ENCODE measurements around the gene EGFL8. TPM values are rescaled to one million over a fixed set of nuclear protein-coding genes. Genes with fewer than 3 reads are reported as not detected.

Gene EGFL8
- total and polyA plus RNA-seq, 9 of the 15 experiments (the other 6 are each of a cell fraction or from before 2014, with no cell fraction given) = 2.2 to 47.4 (median 14.2) TPM

DNA sequence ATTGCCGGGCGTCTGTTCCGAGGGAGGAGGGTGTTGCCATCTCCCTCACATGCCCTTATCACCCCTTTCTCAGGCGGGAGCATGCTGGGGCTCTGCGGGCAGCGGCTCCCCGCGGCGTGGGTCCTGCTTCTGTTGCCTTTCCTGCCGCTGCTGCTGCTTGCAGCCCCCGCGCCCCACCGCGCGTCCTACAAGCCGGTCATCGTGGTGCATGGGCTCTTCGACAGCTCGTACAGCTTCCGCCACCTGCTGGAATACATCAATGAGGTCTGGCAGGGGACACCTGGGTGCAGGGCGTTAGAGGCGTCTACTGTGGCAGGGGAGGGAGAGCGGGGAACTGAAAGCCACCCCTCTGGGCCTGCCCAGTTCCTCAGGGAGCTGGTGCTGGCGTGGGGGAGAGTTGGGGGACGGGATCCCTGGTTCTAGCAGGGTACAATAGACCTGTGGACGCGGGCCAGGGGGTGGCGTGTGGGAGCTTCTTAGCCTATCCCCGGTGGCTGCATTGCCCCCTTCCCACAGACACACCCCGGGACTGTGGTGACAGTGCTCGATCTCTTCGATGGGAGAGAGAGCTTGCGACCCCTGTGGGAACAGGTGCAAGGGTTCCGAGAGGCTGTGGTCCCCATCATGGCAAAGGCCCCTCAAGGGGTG is 9.8 kb upstream of the EGFL8 start (continued):
- no peak for TF ChIP-seq MTA1 (IDR thresholded peaks at IDR 0.05; ENCODE audit: borderline replicate concordance)
- peak; percentile 79 for TF ChIP-seq CBFA2T3 (IDR thresholded peaks at IDR 0.05)
- TF ChIP-seq ZNF239 (CRISPR knock-in tag; IDR thresholded peaks at IDR 0.05) = no peak
- peak; percentile 34; the same call in 1 of the 2 replicates for TF ChIP-seq MXI1 (IDR thresholded peaks at IDR 0.05; ENCODE audit: low read depth, low read length)
- no peak for TF ChIP-seq RFX1 (IDR thresholded peaks at IDR 0.05)
- TF ChIP-seq ARID2 (IDR thresholded peaks at IDR 0.05) = peak; percentile 87
- TF ChIP-seq, protein P1, sequence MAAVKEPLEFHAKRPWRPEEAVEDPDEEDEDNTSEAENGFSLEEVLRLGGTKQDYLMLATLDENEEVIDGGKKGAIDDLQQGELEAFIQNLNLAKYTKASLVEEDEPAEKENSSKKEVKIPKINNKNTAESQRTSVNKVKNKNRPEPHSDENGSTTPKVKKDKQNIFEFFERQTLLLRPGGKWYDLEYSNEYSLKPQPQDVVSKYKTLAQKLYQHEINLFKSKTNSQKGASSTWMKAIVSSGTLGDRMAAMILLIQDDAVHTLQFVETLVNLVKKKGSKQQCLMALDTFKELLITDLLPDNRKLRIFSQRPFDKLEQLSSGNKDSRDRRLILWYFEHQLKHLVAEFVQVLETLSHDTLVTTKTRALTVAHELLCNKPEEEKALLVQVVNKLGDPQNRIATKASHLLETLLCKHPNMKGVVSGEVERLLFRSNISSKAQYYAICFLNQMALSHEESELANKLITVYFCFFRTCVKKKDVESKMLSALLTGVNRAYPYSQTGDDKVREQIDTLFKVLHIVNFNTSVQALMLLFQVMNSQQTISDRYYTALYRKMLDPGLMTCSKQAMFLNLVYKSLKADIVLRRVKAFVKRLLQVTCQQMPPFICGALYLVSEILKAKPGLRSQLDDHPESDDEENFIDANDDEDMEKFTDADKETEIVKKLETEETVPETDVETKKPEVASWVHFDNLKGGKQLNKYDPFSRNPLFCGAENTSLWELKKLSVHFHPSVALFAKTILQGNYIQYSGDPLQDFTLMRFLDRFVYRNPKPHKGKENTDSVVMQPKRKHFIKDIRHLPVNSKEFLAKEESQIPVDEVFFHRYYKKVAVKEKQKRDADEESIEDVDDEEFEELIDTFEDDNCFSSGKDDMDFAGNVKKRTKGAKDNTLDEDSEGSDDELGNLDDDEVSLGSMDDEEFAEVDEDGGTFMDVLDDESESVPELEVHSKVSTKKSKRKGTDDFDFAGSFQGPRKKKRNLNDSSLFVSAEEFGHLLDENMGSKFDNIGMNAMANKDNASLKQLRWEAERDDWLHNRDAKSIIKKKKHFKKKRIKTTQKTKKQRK (IDR thresholded peaks at IDR 0.05; ENCODE audit: borderline replicate concordance, low read depth, low read length) = no peak
- TF ChIP-seq HDAC8 (tag; IDR thresholded peaks at IDR 0.05) = no peak
- TF ChIP-seq, protein P2, sequence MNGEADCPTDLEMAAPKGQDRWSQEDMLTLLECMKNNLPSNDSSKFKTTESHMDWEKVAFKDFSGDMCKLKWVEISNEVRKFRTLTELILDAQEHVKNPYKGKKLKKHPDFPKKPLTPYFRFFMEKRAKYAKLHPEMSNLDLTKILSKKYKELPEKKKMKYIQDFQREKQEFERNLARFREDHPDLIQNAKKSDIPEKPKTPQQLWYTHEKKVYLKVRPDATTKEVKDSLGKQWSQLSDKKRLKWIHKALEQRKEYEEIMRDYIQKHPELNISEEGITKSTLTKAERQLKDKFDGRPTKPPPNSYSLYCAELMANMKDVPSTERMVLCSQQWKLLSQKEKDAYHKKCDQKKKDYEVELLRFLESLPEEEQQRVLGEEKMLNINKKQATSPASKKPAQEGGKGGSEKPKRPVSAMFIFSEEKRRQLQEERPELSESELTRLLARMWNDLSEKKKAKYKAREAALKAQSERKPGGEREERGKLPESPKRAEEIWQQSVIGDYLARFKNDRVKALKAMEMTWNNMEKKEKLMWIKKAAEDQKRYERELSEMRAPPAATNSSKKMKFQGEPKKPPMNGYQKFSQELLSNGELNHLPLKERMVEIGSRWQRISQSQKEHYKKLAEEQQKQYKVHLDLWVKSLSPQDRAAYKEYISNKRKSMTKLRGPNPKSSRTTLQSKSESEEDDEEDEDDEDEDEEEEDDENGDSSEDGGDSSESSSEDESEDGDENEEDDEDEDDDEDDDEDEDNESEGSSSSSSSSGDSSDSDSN (IDR thresholded peaks at IDR 0.05; ENCODE audit: borderline replicate concordance in 1 of 2, low read depth in 2 of 2, low read length in 2 of 2) = peak; percentile 4 to 60; a peak in 2 of 4 replicates
- TF ChIP-seq RCOR1 (IDR thresholded peaks at IDR 0.05; ENCODE audit: borderline replicate concordance in 1 of 2, low read depth in 2 of 2, low read length in 2 of 2) = peak in 1 of 2 experiments; percentile 51; a peak in 1 of 4 replicates
- TF ChIP-seq, protein P3, sequence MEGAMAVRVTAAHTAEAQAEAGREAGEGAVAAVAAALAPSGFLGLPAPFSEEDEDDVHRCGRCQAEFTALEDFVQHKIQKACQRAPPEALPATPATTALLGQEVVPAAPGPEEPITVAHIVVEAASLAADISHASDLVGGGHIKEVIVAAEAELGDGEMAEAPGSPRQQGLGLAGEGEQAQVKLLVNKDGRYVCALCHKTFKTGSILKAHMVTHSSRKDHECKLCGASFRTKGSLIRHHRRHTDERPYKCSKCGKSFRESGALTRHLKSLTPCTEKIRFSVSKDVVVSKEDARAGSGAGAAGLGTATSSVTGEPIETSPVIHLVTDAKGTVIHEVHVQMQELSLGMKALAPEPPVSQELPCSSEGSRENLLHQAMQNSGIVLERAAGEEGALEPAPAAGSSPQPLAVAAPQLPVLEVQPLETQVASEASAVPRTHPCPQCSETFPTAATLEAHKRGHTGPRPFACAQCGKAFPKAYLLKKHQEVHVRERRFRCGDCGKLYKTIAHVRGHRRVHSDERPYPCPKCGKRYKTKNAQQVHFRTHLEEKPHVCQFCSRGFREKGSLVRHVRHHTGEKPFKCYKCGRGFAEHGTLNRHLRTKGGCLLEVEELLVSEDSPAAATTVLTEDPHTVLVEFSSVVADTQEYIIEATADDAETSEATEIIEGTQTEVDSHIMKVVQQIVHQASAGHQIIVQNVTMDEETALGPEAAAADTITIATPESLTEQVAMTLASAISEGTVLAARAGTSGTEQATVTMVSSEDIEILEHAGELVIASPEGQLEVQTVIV (CRISPR knock-in tag; IDR thresholded peaks at IDR 0.05; ENCODE audit: borderline replicate concordance) = no peak
- TF ChIP-seq RBBP5 (IDR thresholded peaks at IDR 0.05; ENCODE audit: borderline replicate concordance, insufficient read depth, low read length, poor library complexity, severe bottlenecking) = peak; percentile 88
- no peak for TF ChIP-seq TEAD2 (tag; IDR thresholded peaks at IDR 0.05)
- TF ChIP-seq ZKSCAN1 (IDR thresholded peaks at IDR 0.05; ENCODE audit: low read depth, low read length) = 0 out of 2 replicates have a peak, but pooled peaks have one; percentile 35
- no peak for TF ChIP-seq ZFX (CRISPR knock-in tag; IDR thresholded peaks at IDR 0.05)
- TF ChIP-seq ZFPM2 (CRISPR knock-in tag; IDR thresholded peaks at IDR 0.05) = no peak
- no peak for TF ChIP-seq PTRF (tag; IDR thresholded peaks at IDR 0.05)
- TF ChIP-seq ZNF143 (CRISPR knock-in tag; IDR thresholded peaks at IDR 0.05) = 0 out of 2 replicates have a peak, but pooled peaks have one; percentile 25
- no peak for TF ChIP-seq SAFB2 (IDR thresholded peaks at IDR 0.05; ENCODE audit: borderline replicate concordance, low read depth, low read length, severe bottlenecking)
- TF ChIP-seq LCOR (CRISPR knock-in tag; IDR thresholded peaks at IDR 0.05) = no peak; the same call in 1 of the 2 replicates
- peak; percentile 32; the same call in 1 of the 2 replicates for TF ChIP-seq GATAD2A (IDR thresholded peaks at IDR 0.05)

Measured in K562 (cell line).